GM18502 (cell line): Measurements from ENCODE around the gene NUCB2.

Experiments
- ATAC-seq: cut with Tn5 transposase; IDR thresholded peaks from one replicate; pipeline ENCODE4 v1.9.1; 2021; ENCODE audit warnings: mild to moderate bottlenecking; ENCODE audit not compliant: unreplicated experiment, poor library complexity

The NUCB2 gene

GRCh38 chr11:17376493-17376892, 100.0 kb downstream of the NUCB2 start:
- no peak for ATAC-seq

GRCh38 chr11:17378655-17379054, 102.1 kb downstream of the NUCB2 start:
- ATAC-seq = no peak

- no peak for ATAC-seq
Observed at GRCh38 chr11:17379383-17380180, 103.0 kb downstream of the NUCB2 start.

- ATAC-seq = no peak
Observed at GRCh38 chr11:17381156-17381555, 104.6 kb downstream of the NUCB2 start.
